ENCODE data around the gene DLG1. TPM values are rescaled to one million over a fixed set of nuclear protein-coding genes. Genes with fewer than 3 reads are reported as not detected.
"Not testable (repeated sequence)": the region's sequence is repeated elsewhere in the genome, so short reads cannot be mapped to it uniquely, and the experiment has no call there.

Gene DLG1
- total RNA-seq, 1 experiment from 2014 or later = 127 TPM

GRCh38 chr3:197281849-197282248 lies 16.6 kb downstream of the DLG1 start:
- Mint-ChIP-seq H3K27me3 (ENCODE audit: unreplicated experiment) (no peaks in the 10 kb centered on the region), H3K4me3 (ENCODE audit: low read depth, unreplicated experiment) (no peak overlapping the region), H3K36me3 (ENCODE audit: insufficient read depth, unreplicated experiment) (peaks cover 49% of the 10 kb centered on the region), H3K27ac (ENCODE audit: unreplicated experiment) (no peak overlapping the region), H3K9me3 (ENCODE audit: low read depth, unreplicated experiment) (peaks cover 2% of the 10 kb centered on the region), H3K4me1 (ENCODE audit: low read depth, unreplicated experiment) (peaks cover 15% of the 10 kb centered on the region)
- intact Hi-C loops (cut with micrococcal nuclease; ENCODE audit: unreplicated experiment) = no loop called here
- BruUV-seq (replicated peaks) = TSS peak; percentile 6
- no peak for DNase-seq
- CTCF ChIA-PET = no interaction called here
- no peak for TF ChIP-seq CTCF (IDR thresholded peaks at IDR 0.05; ENCODE audit: unreplicated experiment)

- Mint-ChIP-seq H3K4me1 (ENCODE audit: low read depth, unreplicated experiment) (peaks cover 15% of the 10 kb centered on the region), H3K9me3 (ENCODE audit: low read depth, unreplicated experiment) (no peaks in the 10 kb centered on the region), H3K27ac (ENCODE audit: unreplicated experiment) (no peak overlapping the region), H3K27me3 (ENCODE audit: unreplicated experiment) (no peaks in the 10 kb centered on the region), H3K4me3 (ENCODE audit: low read depth, unreplicated experiment) (no peak overlapping the region), H3K36me3 (ENCODE audit: insufficient read depth, unreplicated experiment) (peaks cover 46% of the 10 kb centered on the region)
- DNase-seq = no peak
- no TSS peak for BruUV-seq (replicated peaks)
- intact Hi-C loops (cut with micrococcal nuclease; ENCODE audit: unreplicated experiment) = no loop called here
- CTCF ChIA-PET = no interaction called here
- no peak for TF ChIP-seq CTCF (IDR thresholded peaks at IDR 0.05; ENCODE audit: unreplicated experiment)
Measured at GRCh38 chr3:197280156-197280555, 18.3 kb downstream of the DLG1 start.

- H3K4me3 Mint-ChIP-seq (ENCODE audit: low read depth, unreplicated experiment) = no peak overlapping the region
- BruUV-seq (replicated peaks) = no TSS peak
- peaks cover 20% of the 10 kb centered on the region for H3K4me1 Mint-ChIP-seq (ENCODE audit: low read depth, unreplicated experiment)
- intact Hi-C loops (cut with micrococcal nuclease; ENCODE audit: unreplicated experiment) = no loop called here
- H3K27ac Mint-ChIP-seq (ENCODE audit: unreplicated experiment) = no peak overlapping the region
- H3K36me3 Mint-ChIP-seq (ENCODE audit: insufficient read depth, unreplicated experiment) = peaks cover 37% of the 10 kb centered on the region
- CTCF ChIA-PET = interaction anchor here (0.6 kb wide), 1 partner anchor 11 kb away, joined by 3 read pairs; no protein-coding TSS in a partner anchor
- no peak for TF ChIP-seq CTCF (IDR thresholded peaks at IDR 0.05; ENCODE audit: unreplicated experiment)
- no peak for DNase-seq
- no peaks in the 10 kb centered on the region for H3K27me3 Mint-ChIP-seq (ENCODE audit: unreplicated experiment)
- no peaks in the 10 kb centered on the region for H3K9me3 Mint-ChIP-seq (ENCODE audit: low read depth, unreplicated experiment)
Measured at GRCh38 chr3:197278933-197279332, 19.5 kb downstream of the DLG1 start.

- CTCF ChIA-PET; intact Hi-C loops (cut with micrococcal nuclease; ENCODE audit: unreplicated experiment); H3K4me3 Mint-ChIP-seq (ENCODE audit: low read depth, unreplicated experiment); BruUV-seq (replicated peaks); DNase-seq; H3K27ac Mint-ChIP-seq (ENCODE audit: unreplicated experiment); H3K27me3 Mint-ChIP-seq (ENCODE audit: unreplicated experiment); H3K9me3 Mint-ChIP-seq (ENCODE audit: low read depth, unreplicated experiment): not testable (repeated sequence)
- Mint-ChIP-seq H3K36me3 (ENCODE audit: insufficient read depth, unreplicated experiment) (peaks cover 33% of the 10 kb centered on the region), H3K4me1 (ENCODE audit: low read depth, unreplicated experiment) (peaks cover 34% of the 10 kb centered on the region)
Measured at GRCh38 chr3:197276808-197277207, 21.6 kb downstream of the DLG1 start.

GRCh38 chr3:197270558-197271317 lies 27.7 kb downstream of the DLG1 start:
- Mint-ChIP-seq H3K4me1 (ENCODE audit: low read depth, unreplicated experiment) (peaks cover 64% of the 10 kb centered on the region), H3K4me3 (ENCODE audit: low read depth, unreplicated experiment) (no peak overlapping the region), H3K36me3 (ENCODE audit: insufficient read depth, unreplicated experiment) (peaks cover 11% of the 10 kb centered on the region), H3K27ac (ENCODE audit: unreplicated experiment) (peak overlapping the region; percentile 7), H3K9me3 (ENCODE audit: low read depth, unreplicated experiment) (no peaks in the 10 kb centered on the region), H3K27me3 (ENCODE audit: unreplicated experiment) (no peaks in the 10 kb centered on the region)
- BruUV-seq (replicated peaks) = no TSS peak
- intact Hi-C loops (cut with micrococcal nuclease; ENCODE audit: unreplicated experiment) = no loop called here
- TF ChIP-seq CTCF (IDR thresholded peaks at IDR 0.05; ENCODE audit: unreplicated experiment) = no peak
- no peak for DNase-seq
- CTCF ChIA-PET = no interaction called here

Measured in Calu3 (cell line).